GM13976 (cell line): ENCODE measurements around the gene TTYH3.
A peak's percentile ranks its signal among the peaks of the same experiment; 100 is the strongest.
"Not testable (repeated sequence)": the region's sequence is repeated elsewhere in the genome, so short reads cannot be mapped to it uniquely, and the experiment has no call there.

Experiments used
- DNase-seq: peaks from one replicate; pipeline ENCODE4 v3.0.0; 2012; ENCODE audit warnings: low spot score
- in situ Hi-C: fragments of 300-500 bp; cut with MboI; formaldehyde crosslinking; loops from one replicate; pipeline ENCODE4 v1.12.0; 2022; ENCODE audit warnings: low sequenced_read_pairs, mixed read lengths, inconsistent platforms; ENCODE audit not compliant: unreplicated experiment
- TF ChIP-seq, protein P1 (sequence below): IDR thresholded peaks from 2 replicates; pipeline ENCODE4 v1.5.1; 2012; ENCODE audit warnings: borderline replicate concordance, mild to moderate bottlenecking; ENCODE audit not compliant: insufficient read depth; ENCODE audit errors: extremely low read depth, missing control alignments, control extremely low read depth

TTYH3 gene

DNA sequence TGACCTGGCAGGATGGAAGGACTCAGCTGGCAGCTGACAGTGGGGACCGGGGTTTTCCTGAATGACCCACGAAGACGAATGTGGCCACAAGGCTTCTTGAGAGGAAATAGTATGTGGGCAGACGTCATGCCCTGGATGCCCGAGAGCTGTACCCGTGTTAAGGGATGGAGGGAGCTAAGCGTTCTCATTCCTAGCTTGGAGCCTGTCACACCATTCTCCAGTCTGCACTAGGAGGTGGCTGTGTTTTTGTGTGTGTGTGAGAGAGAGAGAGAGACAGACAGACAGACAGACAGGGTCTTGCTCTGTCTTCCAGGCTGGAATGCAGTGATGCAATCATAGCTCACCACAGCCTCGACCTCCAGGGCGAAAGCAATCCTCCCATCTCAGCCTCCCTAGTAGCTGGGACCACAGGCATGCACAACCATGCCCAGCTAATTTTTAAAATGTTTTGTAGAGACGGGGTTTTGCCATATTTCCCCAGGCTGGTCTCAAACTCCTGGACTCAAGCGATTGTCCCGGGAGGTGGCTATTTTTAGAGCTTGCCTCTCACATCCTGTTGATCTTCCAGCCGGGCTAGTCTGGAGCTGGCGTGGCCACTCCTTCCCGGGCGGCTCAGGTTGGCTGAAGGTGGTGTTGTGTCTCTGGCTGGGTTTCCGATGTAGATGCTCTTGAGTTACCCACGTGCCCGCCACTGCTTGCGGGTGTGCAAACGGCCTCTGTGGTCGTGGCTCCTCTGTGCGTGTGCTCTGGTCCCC lies 58.3 kb downstream of the TTYH3 start:
- DNase-seq, result no peak
- in situ Hi-C loops, result no loop called here
- TF ChIP-seq, protein P1, sequence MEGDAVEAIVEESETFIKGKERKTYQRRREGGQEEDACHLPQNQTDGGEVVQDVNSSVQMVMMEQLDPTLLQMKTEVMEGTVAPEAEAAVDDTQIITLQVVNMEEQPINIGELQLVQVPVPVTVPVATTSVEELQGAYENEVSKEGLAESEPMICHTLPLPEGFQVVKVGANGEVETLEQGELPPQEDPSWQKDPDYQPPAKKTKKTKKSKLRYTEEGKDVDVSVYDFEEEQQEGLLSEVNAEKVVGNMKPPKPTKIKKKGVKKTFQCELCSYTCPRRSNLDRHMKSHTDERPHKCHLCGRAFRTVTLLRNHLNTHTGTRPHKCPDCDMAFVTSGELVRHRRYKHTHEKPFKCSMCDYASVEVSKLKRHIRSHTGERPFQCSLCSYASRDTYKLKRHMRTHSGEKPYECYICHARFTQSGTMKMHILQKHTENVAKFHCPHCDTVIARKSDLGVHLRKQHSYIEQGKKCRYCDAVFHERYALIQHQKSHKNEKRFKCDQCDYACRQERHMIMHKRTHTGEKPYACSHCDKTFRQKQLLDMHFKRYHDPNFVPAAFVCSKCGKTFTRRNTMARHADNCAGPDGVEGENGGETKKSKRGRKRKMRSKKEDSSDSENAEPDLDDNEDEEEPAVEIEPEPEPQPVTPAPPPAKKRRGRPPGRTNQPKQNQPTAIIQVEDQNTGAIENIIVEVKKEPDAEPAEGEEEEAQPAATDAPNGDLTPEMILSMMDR, result no peak

GRCh38 chr7:2691011-2691707 lies 59.4 kb downstream of the TTYH3 start:
- in situ Hi-C loops, result no loop called here
- TF ChIP-seq, protein P1, result no peak
- DNase-seq, result no peak

DNA sequence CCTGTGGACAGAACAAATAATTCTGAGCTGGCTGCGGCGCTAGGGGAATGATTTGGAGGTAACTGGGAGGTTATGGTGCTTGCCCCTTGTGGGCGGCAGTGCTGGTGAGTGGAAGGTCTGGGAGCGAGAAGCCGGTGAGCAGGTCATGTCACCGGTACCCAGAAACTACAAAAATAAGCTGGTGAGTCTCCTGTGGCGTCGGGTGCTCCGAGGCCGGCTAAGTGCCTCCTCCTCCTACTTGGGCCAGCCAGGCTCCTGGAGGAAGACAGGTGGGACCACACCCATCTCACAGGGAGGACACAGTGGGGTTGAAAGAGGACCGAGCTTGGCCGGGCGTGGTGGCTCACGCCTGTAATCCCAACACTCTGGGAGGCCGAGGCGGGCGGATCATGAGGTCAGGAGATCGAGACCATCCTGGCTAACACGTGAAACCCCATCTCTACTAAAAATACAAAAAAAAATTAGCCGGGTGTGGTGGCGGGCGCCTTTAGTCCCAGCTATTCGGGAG lies 60.2 kb downstream of the TTYH3 start:
- in situ Hi-C loops, DNase-seq: not testable (repeated sequence)

DNA sequence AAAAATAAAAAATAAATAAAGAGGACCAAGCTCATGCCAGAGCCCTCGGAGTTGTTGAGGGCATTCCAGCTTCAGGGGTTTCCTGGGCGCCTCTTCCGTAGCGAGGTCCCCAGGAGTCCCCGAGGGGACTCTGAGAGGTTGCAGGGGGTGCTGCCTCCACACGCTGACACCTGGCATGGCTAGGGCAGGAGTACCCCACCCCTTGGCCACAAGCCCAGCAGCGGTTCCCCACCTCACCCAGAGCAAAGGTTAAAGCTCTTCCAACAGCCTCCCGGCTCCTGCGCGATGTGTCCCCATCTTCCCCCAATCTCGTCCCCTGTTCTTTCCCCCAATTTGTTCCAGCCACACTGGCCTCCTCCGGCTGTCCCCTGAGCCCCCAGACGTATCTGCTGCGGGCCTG lies 60.8 kb downstream of the TTYH3 start:
- in situ Hi-C loops, result no loop called here
- no peak for DNase-seq
- TF ChIP-seq, protein P1, result no peak

DNA sequence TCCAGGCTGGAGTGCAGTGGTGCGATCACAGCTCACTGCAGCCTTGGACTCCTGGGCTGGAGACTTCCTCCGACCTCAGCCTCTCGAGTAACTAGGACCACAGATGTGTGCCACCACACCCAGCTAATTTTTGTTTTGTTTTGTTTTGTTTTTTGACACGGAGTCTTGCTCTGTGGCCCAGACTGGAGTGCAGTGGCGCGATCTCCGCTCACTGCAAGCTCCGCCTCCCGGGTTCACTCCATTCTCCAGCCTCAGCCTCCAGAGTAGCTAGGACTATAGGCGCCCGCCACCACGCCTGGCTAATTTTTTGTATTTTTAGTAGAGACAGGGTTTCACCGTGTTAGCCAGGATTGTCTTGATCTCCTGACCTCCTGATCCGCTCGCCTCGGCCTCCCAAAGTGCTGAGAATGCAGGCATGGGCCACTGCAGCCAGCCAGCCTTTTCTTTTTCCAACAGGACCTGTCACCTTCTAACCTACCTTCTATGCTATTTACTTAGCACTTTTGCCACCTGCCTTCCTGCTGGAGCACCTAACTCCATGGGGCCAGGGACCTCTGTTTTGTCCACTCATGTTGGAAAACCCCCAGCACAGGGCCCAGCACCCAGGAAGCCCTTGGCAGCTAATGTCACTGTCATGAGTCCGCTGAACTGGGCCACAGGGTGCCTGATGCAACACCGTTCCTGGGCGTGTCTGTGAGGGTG lies 61.8 kb downstream of the TTYH3 start:
- in situ Hi-C loops, DNase-seq: not testable (repeated sequence)

DNA sequence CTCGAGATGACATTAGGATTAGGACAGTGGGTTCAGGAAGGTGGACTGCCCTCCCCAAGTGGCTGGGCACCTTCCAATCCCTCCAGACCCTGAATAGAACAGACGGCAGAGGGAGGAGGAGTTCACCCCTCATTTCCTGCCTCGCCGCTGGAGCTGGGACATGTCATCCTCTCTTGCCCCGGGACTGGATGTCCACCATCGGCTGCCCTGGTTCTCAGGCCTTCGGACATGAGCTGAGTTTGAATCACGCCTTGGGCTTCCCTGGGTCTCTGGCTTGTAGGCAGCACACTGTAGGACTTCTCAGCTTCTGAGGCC lies 62.3 kb downstream of the TTYH3 start:
- DNase-seq, in situ Hi-C loops: not testable (repeated sequence)

- in situ Hi-C loops, result no loop called here
- TF ChIP-seq, protein P1, result no peak
- peak; percentile 93 for DNase-seq
These were observed 66.9 kb downstream of the TTYH3 start for GRCh38 chr7:2698581-2699288.

- TF ChIP-seq, protein P1, result no peak
- in situ Hi-C loops, result no loop called here
- DNase-seq, result peak; percentile 63
These were observed 67.5 kb downstream of the TTYH3 start for GRCh38 chr7:2699289-2699620.
